ENCODE data around the gene PTPRF. TPM values are rescaled to one million over a fixed set of nuclear protein-coding genes. Genes with fewer than 3 reads are reported as not detected.

Gene PTPRF
- total RNA-seq, 1 donor from 2014 or later = 145 TPM

DNA sequence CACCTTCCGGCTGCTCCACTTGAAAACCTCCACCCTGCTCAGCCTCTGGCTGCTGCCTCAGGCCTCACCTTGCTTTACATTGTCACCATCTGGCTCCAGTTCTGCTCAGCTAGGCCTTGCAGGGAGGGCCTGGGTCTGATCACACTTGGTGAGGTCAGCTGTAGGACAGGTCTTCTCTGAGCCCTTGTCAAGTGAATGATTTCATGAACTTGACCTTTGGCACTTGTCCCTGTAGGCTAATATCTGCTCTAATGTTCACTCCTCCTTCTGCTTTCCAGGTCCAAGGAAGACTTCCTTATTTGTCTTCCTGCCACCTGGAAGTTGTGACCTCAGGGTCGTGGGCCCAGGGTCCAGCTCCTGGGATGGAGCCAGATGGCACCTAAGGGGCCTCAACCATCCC, 41.4 kb downstream of the PTPRF start:
- DNase-seq (ENCODE audit: low spot score) = no peak
- H3K27ac Mint-ChIP-seq (ENCODE audit: unreplicated experiment) = no peak overlapping the region
- H3K27me3 Mint-ChIP-seq (ENCODE audit: unreplicated experiment) = peaks cover 8% of the 10 kb centered on the region
- TF ChIP-seq, protein P1, sequence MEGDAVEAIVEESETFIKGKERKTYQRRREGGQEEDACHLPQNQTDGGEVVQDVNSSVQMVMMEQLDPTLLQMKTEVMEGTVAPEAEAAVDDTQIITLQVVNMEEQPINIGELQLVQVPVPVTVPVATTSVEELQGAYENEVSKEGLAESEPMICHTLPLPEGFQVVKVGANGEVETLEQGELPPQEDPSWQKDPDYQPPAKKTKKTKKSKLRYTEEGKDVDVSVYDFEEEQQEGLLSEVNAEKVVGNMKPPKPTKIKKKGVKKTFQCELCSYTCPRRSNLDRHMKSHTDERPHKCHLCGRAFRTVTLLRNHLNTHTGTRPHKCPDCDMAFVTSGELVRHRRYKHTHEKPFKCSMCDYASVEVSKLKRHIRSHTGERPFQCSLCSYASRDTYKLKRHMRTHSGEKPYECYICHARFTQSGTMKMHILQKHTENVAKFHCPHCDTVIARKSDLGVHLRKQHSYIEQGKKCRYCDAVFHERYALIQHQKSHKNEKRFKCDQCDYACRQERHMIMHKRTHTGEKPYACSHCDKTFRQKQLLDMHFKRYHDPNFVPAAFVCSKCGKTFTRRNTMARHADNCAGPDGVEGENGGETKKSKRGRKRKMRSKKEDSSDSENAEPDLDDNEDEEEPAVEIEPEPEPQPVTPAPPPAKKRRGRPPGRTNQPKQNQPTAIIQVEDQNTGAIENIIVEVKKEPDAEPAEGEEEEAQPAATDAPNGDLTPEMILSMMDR (IDR thresholded peaks at IDR 0.05; ENCODE audit: unreplicated experiment) = no peak
- H3K9me3 Mint-ChIP-seq (ENCODE audit: unreplicated experiment) = no peaks in the 10 kb centered on the region
- peaks cover 3% of the 10 kb centered on the region for H3K4me1 Mint-ChIP-seq (ENCODE audit: unreplicated experiment)
- H3K4me3 Mint-ChIP-seq (ENCODE audit: unreplicated experiment) = peak overlapping the region; percentile 29
- peaks cover 28% of the 10 kb centered on the region for H3K36me3 Mint-ChIP-seq (ENCODE audit: low read depth, unreplicated experiment)

- peaks cover 3% of the 10 kb centered on the region for H3K4me1 Mint-ChIP-seq (ENCODE audit: unreplicated experiment)
- H3K27me3 Mint-ChIP-seq (ENCODE audit: unreplicated experiment) = peaks cover 8% of the 10 kb centered on the region
- TF ChIP-seq, protein P1 (IDR thresholded peaks at IDR 0.05; ENCODE audit: unreplicated experiment) = no peak
- no peaks in the 10 kb centered on the region for H3K9me3 Mint-ChIP-seq (ENCODE audit: unreplicated experiment)
- DNase-seq (ENCODE audit: low spot score) = no peak
- H3K27ac Mint-ChIP-seq (ENCODE audit: unreplicated experiment) = no peak overlapping the region
- H3K36me3 Mint-ChIP-seq (ENCODE audit: low read depth, unreplicated experiment) = peaks cover 29% of the 10 kb centered on the region
- H3K4me3 Mint-ChIP-seq (ENCODE audit: unreplicated experiment) = peak overlapping the region; percentile 29
These were observed 41.9 kb downstream of the PTPRF start for GRCh38 chr1:43572538-43572937.

- H3K36me3 Mint-ChIP-seq (ENCODE audit: low read depth, unreplicated experiment) = peaks cover 33% of the 10 kb centered on the region
- no peak overlapping the region for H3K27ac Mint-ChIP-seq (ENCODE audit: unreplicated experiment)
- H3K9me3 Mint-ChIP-seq (ENCODE audit: unreplicated experiment) = no peaks in the 10 kb centered on the region
- peaks cover 8% of the 10 kb centered on the region for H3K27me3 Mint-ChIP-seq (ENCODE audit: unreplicated experiment)
- peaks cover 3% of the 10 kb centered on the region for H3K4me1 Mint-ChIP-seq (ENCODE audit: unreplicated experiment)
- no peak overlapping the region for H3K4me3 Mint-ChIP-seq (ENCODE audit: unreplicated experiment)
- DNase-seq (ENCODE audit: low spot score) = no peak
- TF ChIP-seq, protein P1 (IDR thresholded peaks at IDR 0.05; ENCODE audit: unreplicated experiment) = no peak
These were observed 42.5 kb downstream of the PTPRF start for GRCh38 chr1:43573066-43573800.

DNA sequence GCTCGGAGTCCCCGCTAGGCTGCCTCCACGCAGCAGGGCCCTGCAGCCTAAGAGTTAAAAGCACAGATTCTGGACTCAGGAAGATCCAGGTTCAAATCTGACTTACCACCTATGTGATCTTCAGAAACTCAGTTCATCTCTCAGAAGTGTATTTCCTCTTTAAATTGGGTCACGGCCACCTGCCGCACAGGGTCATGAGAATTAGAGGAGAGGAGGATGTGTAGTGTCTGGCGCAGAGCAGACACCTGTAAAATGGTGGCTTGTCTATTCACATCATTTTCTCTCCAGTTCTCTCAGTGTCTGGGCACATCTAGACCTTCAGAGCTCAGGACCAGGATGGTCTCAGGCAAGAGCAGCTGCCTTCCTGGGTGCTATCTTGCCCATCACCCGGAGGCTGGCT, 45.8 kb downstream of the PTPRF start:
- no peaks in the 10 kb centered on the region for H3K9me3 Mint-ChIP-seq (ENCODE audit: unreplicated experiment)
- peaks cover 4% of the 10 kb centered on the region for H3K27me3 Mint-ChIP-seq (ENCODE audit: unreplicated experiment)
- no peak overlapping the region for H3K27ac Mint-ChIP-seq (ENCODE audit: unreplicated experiment)
- peak overlapping the region; percentile 42 for H3K4me3 Mint-ChIP-seq (ENCODE audit: unreplicated experiment)
- no peak for DNase-seq (ENCODE audit: low spot score)
- peaks cover 42% of the 10 kb centered on the region for H3K36me3 Mint-ChIP-seq (ENCODE audit: low read depth, unreplicated experiment)
- peaks cover 3% of the 10 kb centered on the region for H3K4me1 Mint-ChIP-seq (ENCODE audit: unreplicated experiment)
- TF ChIP-seq, protein P1 (IDR thresholded peaks at IDR 0.05; ENCODE audit: unreplicated experiment) = no peak
